ENCODE data around the gene QSOX2. TPM values are rescaled to one million over a fixed set of nuclear protein-coding genes. Genes with fewer than 3 reads are reported as not detected.

The QSOX2 gene
- total and polyA plus RNA-seq, 10 donors, result 12.3 to 20.3 (median 16.9) TPM

GRCh38 chr9:136173648-136174290 lies 71.8 kb downstream of the QSOX2 start:
- H3K36me3 ChIP-seq, result no peaks in the 10 kb centered on the region
- intact Hi-C loops (cut with DNase I; ENCODE audit: low total_unique reads), result loop anchor here (5.0 kb wide), 1 partner anchor 109 kb away; no protein-coding TSS in a partner anchor
- 83 to 93% (median 88%) methylated on average over 12 to 14 of the region's 14 CpGs for WGBS, 5 donors
- no peak overlapping the region for H3K27ac ChIP-seq
- peaks cover 0 to 64% (median 22%) of the 10 kb centered on the region in 7 donors for H3K27me3 ChIP-seq (replicated peaks in 1 of 7)
- H3K4me1 ChIP-seq, result peaks cover 0 to 7% (median 0%) of the 10 kb centered on the region in 6 donors
- DNase-seq, result no peak
- H3K9me3 ChIP-seq, result no peaks in the 10 kb centered on the region
- TF ChIP-seq POLR2AphosphoS5 (IDR thresholded peaks at IDR 0.05), result no peak
- no peak for TF ChIP-seq CTCF (IDR thresholded peaks at IDR 0.05 in 8 of 11, conservative IDR thresholded peaks at IDR 0.05 in 3 of 11)
- no peak for TF ChIP-seq POLR2A (IDR thresholded peaks at IDR 0.05)
- no peak overlapping the region for H3K4me3 ChIP-seq

DNA sequence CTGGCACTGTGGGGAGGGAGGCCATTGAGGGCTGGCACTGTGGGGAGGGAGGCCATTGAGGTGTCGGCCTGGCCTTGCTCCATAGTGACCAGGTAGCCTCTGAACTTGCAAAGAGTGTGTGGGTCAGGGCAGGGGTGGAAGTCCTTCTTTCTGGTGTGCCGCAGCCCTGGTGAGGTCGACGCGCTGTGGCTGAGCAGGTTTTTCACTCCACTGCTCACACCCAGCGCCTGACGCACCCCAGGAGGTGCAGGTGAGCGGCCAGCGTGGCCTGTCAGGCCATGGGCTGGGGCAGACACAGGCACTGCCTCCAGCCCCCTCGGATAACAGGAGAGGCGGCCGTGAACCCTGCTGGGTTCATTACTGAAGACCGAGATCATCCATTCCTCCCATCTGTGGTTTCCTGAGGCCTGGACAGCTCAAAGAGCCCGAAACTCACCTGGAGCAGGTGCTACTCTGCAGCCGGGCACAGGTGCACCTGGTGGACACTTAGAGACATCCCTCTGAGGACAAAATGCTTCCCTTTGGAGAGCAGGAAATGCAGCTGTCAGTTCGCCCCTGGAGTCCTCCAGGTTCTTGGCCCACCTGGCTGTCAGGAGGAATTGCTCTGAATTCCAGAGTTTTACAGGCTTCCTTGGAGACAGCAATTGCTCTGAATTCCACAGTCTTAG lies 73.1 kb downstream of the QSOX2 start:
- no peak overlapping the region for H3K4me3 ChIP-seq
- intact Hi-C loops (cut with DNase I; ENCODE audit: low total_unique reads), result loop anchor here (5.0 kb wide), 1 partner anchor 110 kb away; no protein-coding TSS in a partner anchor
- H3K4me1 ChIP-seq, result peaks cover 0 to 7% (median 0%) of the 10 kb centered on the region in 6 donors
- H3K36me3 ChIP-seq, result no peaks in the 10 kb centered on the region
- DNase-seq, result no peak
- peaks cover 0 to 58% (median 22%) of the 10 kb centered on the region in 7 donors for H3K27me3 ChIP-seq (replicated peaks in 1 of 7)
- H3K27ac ChIP-seq, result no peak overlapping the region
- TF ChIP-seq CTCF (IDR thresholded peaks at IDR 0.05 in 8 of 11, conservative IDR thresholded peaks at IDR 0.05 in 3 of 11) (no peak), POLR2AphosphoS5 (IDR thresholded peaks at IDR 0.05) (no peak), POLR2A (IDR thresholded peaks at IDR 0.05) (no peak)
- WGBS, 5 donors, result 79 to 88% (median 84%) methylated on average over 16 of the region's 16 CpGs
- no peaks in the 10 kb centered on the region for H3K9me3 ChIP-seq

GRCh38 chr9:136171801-136172411 lies 73.7 kb downstream of the QSOX2 start:
- H3K27ac ChIP-seq, result no peak overlapping the region
- H3K4me3 ChIP-seq, result no peak overlapping the region
- WGBS, 5 donors, result 73 to 82% (median 75%) methylated on average over 10 to 11 of the region's 11 CpGs
- peaks cover 0 to 7% (median 0%) of the 10 kb centered on the region in 6 donors for H3K4me1 ChIP-seq
- no peaks in the 10 kb centered on the region for H3K36me3 ChIP-seq
- intact Hi-C loops (cut with DNase I; ENCODE audit: low total_unique reads), result loop anchor here (5.0 kb wide), 1 partner anchor 110 kb away; no protein-coding TSS in a partner anchor
- DNase-seq, result no peak
- no peak for TF ChIP-seq POLR2A (IDR thresholded peaks at IDR 0.05)
- no peaks in the 10 kb centered on the region for H3K9me3 ChIP-seq
- H3K27me3 ChIP-seq (replicated peaks in 1 of 7), result peaks cover 0 to 52% (median 22%) of the 10 kb centered on the region in 7 donors

DNA sequence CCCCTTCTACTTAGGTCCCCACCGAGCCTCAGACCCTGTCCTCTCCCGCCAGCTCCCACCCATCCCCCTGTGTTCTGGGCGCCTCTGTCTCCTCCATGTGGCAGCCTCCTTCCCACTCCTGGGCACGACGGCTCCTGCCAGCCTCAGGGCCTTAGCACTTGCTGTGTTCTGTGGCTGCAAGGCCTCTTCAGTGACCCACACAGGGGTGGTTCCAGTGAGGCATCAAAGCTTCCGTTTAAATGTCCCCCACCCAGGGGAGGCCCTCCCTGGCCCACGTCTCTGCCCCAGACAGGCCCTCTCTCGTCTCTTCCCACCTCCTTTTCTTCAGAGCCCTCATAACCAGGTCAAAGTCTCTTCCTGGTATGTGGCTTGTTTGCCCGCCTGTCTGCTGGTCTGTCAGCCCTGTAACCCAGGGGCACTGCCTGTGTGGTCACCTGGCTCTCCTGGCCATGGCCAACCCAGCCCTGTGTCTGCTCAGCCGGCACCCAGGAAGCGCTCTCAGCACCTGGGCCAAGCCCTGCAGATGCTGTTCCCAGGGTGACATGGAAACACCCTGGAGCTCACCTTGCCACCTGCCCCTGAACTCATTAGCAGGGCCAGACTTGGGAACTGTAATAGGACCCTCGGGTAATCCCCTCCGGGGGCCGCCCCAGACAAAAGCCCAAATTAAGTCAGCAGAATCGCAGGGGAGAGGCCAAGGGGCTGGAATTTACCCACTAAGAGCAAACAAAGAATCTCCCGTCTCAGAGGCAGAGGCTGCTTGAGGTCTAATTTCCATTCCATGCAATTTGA lies 74.4 kb downstream of the QSOX2 start:
- intact Hi-C loops (cut with DNase I; ENCODE audit: low total_unique reads), result loop anchor here (5.0 kb wide), 1 partner anchor 111 kb away; no protein-coding TSS in a partner anchor
- TF ChIP-seq CTCF (IDR thresholded peaks at IDR 0.05 in 8 of 11, conservative IDR thresholded peaks at IDR 0.05 in 3 of 11) (no peak), POLR2A (IDR thresholded peaks at IDR 0.05) (no peak), POLR2AphosphoS5 (IDR thresholded peaks at IDR 0.05) (no peak)
- H3K9me3 ChIP-seq, result no peaks in the 10 kb centered on the region
- peaks cover 0 to 47% (median 22%) of the 10 kb centered on the region in 7 donors for H3K27me3 ChIP-seq (replicated peaks in 1 of 7)
- peaks cover 0 to 7% (median 0%) of the 10 kb centered on the region in 6 donors for H3K4me1 ChIP-seq
- DNase-seq, result no peak
- H3K4me3 ChIP-seq, result no peak overlapping the region
- H3K36me3 ChIP-seq, result no peaks in the 10 kb centered on the region
- H3K27ac ChIP-seq, result no peak overlapping the region
- WGBS, 5 donors, result 57 to 66% (median 62%) methylated on average over 15 to 16 of the region's 16 CpGs
